K562 (cell line): ENCODE measurements around the gene RAPGEFL1. TPM values are rescaled to one million over a fixed set of nuclear protein-coding genes. Genes with fewer than 3 reads are reported as not detected.
A peak's percentile ranks its signal among the peaks of the same experiment; 100 is the strongest.

Experiments
- BRD9 ChIP-seq: fragments of 450-650 bp; IDR thresholded peaks from 2 replicates; pipeline ENCODE4 v1.6.1; 2018; ENCODE audit warnings: low read depth; ENCODE audit not compliant: partially characterized antibody
- CHCHD3 ChIP-seq: fragments of 250-450 bp; sonication (Bioruptor Pico); IDR thresholded peaks from 2 replicates; pipeline ENCODE4 v2.1.2; 2022; ENCODE audit warnings: mild to moderate bottlenecking
- EGR1 ChIP-seq: fragments of 450-650 bp; conservative IDR thresholded peaks from 2 replicates; pipeline ENCODE4 v1.6.1; 2017; ENCODE audit warnings: mild to moderate bottlenecking
- EHMT2 ChIP-seq: fragments of 450-650 bp; IDR thresholded peaks from 2 replicates; pipeline ENCODE4 v1.6.1; 2018; ENCODE audit warnings: antibody characterized with exemption
- EP400 ChIP-seq: fragments of 450-650 bp; IDR thresholded peaks from 2 replicates; pipeline ENCODE4 v1.6.1; 2017; ENCODE audit warnings: antibody characterized with exemption, mild to moderate bottlenecking, moderate library complexity
- GABPA ChIP-seq: fragments of 200-800 bp; sonication (Bioruptor generic); conservative IDR thresholded peaks from 2 replicates; pipeline ENCODE4 v1.6.1; 2016; ENCODE audit warnings: low read depth, missing genetic modification characterization, missing compliant biosample characterization
- GATAD2A ChIP-seq: fragments of 450-650 bp; IDR thresholded peaks from 2 replicates; pipeline ENCODE4 v1.6.1; 2017
- KAT2B ChIP-seq: IDR thresholded peaks from one replicate; pipeline ENCODE4 v1.6.1; 2012; ENCODE audit warnings: low read depth, mild to moderate bottlenecking, control low read depth, inconsistent platforms, low read length, moderate library complexity
- MAZ ChIP-seq, 2 experiments: fragments of 450-650 bp in 1 of 2; sonication (generic) in 1 of 2; formaldehyde crosslinking; IDR thresholded peaks in 1 of 2; conservative IDR thresholded peaks in 1 of 2; 2 replicates each; pipeline versions ENCODE4 v1.4.0 to v1.5.0; 2020; ENCODE audit warnings: mild to moderate bottlenecking in 1 of 2, missing genetic modification reagents in 1 of 2
- MYC ChIP-seq, 2 experiments: fragments of 250-450 bp in 1 of 2; sonication (Bioruptor Pico) in 1 of 2; IDR thresholded peaks; 2 replicates each; pipeline versions ENCODE4 v1.5.1 to v1.6.1; 2012 to 2021; ENCODE audit warnings: low read depth in 2 of 2, borderline replicate concordance in 1 of 2, improper control_type of control experiment in 1 of 2, low read length in 1 of 2, mild to moderate bottlenecking in 1 of 2, moderate library complexity in 1 of 2
- NELFE ChIP-seq: IDR thresholded peaks from 2 replicates; pipeline ENCODE4 v1.6.1; 2011; ENCODE audit warnings: mild to moderate bottlenecking; ENCODE audit not compliant: insufficient read depth, insufficient read length
- NEUROD1 ChIP-seq: fragments of 150-350 bp; IDR thresholded peaks from 2 replicates; pipeline ENCODE4 v1.6.1; 2014; ENCODE audit warnings: borderline replicate concordance, low read length, low read depth; ENCODE audit not compliant: partially characterized antibody
- PHB ChIP-seq: fragments of 250-450 bp; sonication (Bioruptor Pico); IDR thresholded peaks from 2 replicates; pipeline ENCODE4 v1.5.0; 2021
- SMAD4 ChIP-seq: fragments of 250-450 bp; sonication (Bioruptor Pico); conservative IDR thresholded peaks from 2 replicates; pipeline ENCODE4 v1.8.0; 2021; ENCODE audit warnings: inconsistent platforms, mild to moderate bottlenecking, moderate library complexity
- TAF1 ChIP-seq: IDR thresholded peaks from 2 replicates; pipeline ENCODE4 v1.6.1; 2011; ENCODE audit warnings: mild to moderate bottlenecking, low read length, moderate library complexity; ENCODE audit not compliant: insufficient read depth, control insufficient read depth, severe bottlenecking; ENCODE audit errors: extremely low read depth
- XRCC3 ChIP-seq: fragments of 450-650 bp; IDR thresholded peaks from 2 replicates; pipeline ENCODE4 v1.6.1; 2017; ENCODE audit warnings: mild to moderate bottlenecking, moderate library complexity
- ZNF146 ChIP-seq: IDR thresholded peaks from one replicate; pipeline ENCODE4 v1.6.1; 2018; ENCODE audit warnings: missing compliant biosample characterization; ENCODE audit not compliant: unreplicated experiment
- ZNF77 ChIP-seq: fragments of 250-450 bp; sonication (Bioruptor Pico); IDR thresholded peaks from 2 replicates; pipeline ENCODE4 v1.5.0; 2020
- polyA plus RNA-seq, 8 experiments: library from polyadenylated mRNA; depleted of rRNA in 4 of 8; stranded (reverse) in 5 of 8; unstranded in 3 of 8; fragments of >200 nt; fragmentation: Nextera tagmentation in 2 of 8; fragmentation: Illumina TruSeq in 1 of 8; extraction: Ambion mirVana in 2 of 8; extraction: Trizol in 1 of 8; gene quantifications; 2 replicates each; pipeline versions ENCODE4 v1.2.1 to v1.2.3, GENCODE V29; 2011 to 2014; ENCODE audit warnings: inconsistent platforms in 1 of 8, missing spikeins in 1 of 8
- total RNA-seq, 7 experiments: library from RNA; depleted of rRNA in 6 of 7; stranded (reverse); fragments of >200 nt in 6 of 7; fragmentation: Illumina TruSeq in 2 of 7; extraction: Trizol in 2 of 7; gene quantifications; 2 replicates each; pipeline versions ENCODE4 v1.2.1 to v1.2.3, GENCODE V29; 2011 to 2021; ENCODE audit warnings: low replicate concordance in 1 of 7
- TF ChIP-seq, protein P1 (sequence below): sonication (generic); formaldehyde crosslinking; IDR thresholded peaks from 2 replicates; pipeline ENCODE4 v1.9.0; 2022; ENCODE audit warnings: mild to moderate bottlenecking, missing genetic modification reagents
- TF ChIP-seq, protein P2 (sequence below), 2 experiments: fragments of 450-650 bp; formaldehyde crosslinking in 1 of 2; IDR thresholded peaks; 2 replicates each; pipeline versions ENCODE4 v1.4.0 to v1.6.1; 2014 to 2020; ENCODE audit warnings: mild to moderate bottlenecking in 2 of 2, borderline replicate concordance in 1 of 2, low read depth in 1 of 2

Gene RAPGEFL1
- total and polyA plus RNA-seq, 9 of the 15 experiments (the other 6 are each of a cell fraction or from before 2014, with no cell fraction given) = 0.18 to 4.1 (median 2.1) TPM

GRCh38 chr17:40177275-40177874 is at the start of gene RAPGEFL1 (continued):
- TF ChIP-seq XRCC3 = no peak
- TF ChIP-seq, protein P1, sequence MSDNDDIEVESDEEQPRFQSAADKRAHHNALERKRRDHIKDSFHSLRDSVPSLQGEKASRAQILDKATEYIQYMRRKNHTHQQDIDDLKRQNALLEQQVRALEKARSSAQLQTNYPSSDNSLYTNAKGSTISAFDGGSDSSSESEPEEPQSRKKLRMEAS (CRISPR knock-in tag) = peak; percentile 80
- no peak for TF ChIP-seq PHB (CRISPR knock-in tag)
- TF ChIP-seq CHCHD3 (CRISPR knock-in tag) = no peak
- no peak for TF ChIP-seq EHMT2
- TF ChIP-seq, protein P2, sequence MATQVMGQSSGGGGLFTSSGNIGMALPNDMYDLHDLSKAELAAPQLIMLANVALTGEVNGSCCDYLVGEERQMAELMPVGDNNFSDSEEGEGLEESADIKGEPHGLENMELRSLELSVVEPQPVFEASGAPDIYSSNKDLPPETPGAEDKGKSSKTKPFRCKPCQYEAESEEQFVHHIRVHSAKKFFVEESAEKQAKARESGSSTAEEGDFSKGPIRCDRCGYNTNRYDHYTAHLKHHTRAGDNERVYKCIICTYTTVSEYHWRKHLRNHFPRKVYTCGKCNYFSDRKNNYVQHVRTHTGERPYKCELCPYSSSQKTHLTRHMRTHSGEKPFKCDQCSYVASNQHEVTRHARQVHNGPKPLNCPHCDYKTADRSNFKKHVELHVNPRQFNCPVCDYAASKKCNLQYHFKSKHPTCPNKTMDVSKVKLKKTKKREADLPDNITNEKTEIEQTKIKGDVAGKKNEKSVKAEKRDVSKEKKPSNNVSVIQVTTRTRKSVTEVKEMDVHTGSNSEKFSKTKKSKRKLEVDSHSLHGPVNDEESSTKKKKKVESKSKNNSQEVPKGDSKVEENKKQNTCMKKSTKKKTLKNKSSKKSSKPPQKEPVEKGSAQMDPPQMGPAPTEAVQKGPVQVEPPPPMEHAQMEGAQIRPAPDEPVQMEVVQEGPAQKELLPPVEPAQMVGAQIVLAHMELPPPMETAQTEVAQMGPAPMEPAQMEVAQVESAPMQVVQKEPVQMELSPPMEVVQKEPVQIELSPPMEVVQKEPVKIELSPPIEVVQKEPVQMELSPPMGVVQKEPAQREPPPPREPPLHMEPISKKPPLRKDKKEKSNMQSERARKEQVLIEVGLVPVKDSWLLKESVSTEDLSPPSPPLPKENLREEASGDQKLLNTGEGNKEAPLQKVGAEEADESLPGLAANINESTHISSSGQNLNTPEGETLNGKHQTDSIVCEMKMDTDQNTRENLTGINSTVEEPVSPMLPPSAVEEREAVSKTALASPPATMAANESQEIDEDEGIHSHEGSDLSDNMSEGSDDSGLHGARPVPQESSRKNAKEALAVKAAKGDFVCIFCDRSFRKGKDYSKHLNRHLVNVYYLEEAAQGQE (IDR thresholded peaks at IDR 0.05; ENCODE audit: borderline replicate concordance) = 0 out of 2 replicates have a peak, but pooled peaks have one; percentile 10
- TF ChIP-seq, protein P2 (CRISPR knock-in tag; IDR thresholded peaks at IDR 0.05; ENCODE audit: low read depth) = no peak
- TF ChIP-seq MYC (IDR thresholded peaks at IDR 0.05; ENCODE audit: low read depth, low read length) = peak; percentile 60
- no peak for TF ChIP-seq MYC (CRISPR knock-in tag; IDR thresholded peaks at IDR 0.05; ENCODE audit: borderline replicate concordance, low read depth)
- no peak for TF ChIP-seq KAT2B
- no peak for TF ChIP-seq GABPA (tag)
- TF ChIP-seq NEUROD1 = no peak
- TF ChIP-seq MAZ (CRISPR knock-in tag; conservative IDR thresholded peaks at IDR 0.05 in 1 of 2, IDR thresholded peaks at IDR 0.05 in 1 of 2) = peak; percentile 48 to 52; a peak in 3 of 4 replicates
- peak; percentile 35; the same call in 1 of the 2 replicates for TF ChIP-seq EP400
- no peak for TF ChIP-seq GATAD2A
- no peak for TF ChIP-seq TAF1
- no peak for TF ChIP-seq ZNF77
- TF ChIP-seq SMAD4 (CRISPR knock-in tag) = peak; percentile 50; the same call in 1 of the 2 replicates
- peak; percentile 92 for TF ChIP-seq EGR1
- no peak for TF ChIP-seq NELFE
- no peak for TF ChIP-seq ZNF146 (CRISPR knock-in tag)
- TF ChIP-seq BRD9 = no peak
